Measurements from ENCODE around the gene LINC01488.
A peak's percentile ranks its signal among the peaks of the same experiment; 100 is the strongest.

Gene LINC01488

DNA sequence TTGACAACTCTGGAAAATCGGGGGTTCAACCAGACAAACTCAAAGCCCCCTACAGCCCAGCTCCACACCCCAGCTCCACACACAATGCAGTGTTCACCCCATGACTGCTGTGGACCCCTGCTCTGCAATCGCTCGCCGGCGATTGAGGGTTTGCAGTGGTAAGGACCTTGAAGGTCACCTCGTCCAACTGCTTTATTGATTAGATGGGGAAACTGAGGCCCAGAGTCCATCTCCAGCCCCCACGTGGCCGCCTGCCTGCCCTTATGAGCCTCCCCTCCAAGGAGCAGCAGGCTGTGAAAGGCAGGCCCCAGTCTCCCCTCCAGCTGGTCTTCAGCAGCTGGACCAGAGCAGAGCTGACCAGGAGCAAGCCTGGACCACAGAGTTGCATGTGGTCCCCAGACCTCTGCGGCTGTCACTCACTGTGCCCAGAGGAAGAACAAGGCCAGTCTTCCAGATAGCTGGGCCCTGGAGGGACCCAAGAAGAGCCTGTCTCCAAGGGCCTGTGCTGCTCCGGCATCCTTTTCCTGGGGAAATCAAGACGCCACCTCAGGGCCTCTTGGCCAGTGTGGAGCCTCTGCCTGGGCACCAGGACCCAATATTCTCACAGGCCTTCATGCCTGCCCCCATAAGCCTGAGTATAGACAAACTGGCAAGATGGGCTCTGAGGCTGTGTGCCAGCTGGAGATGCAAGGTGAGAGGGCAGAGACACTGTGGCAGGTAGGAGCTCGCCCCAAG, 8.8 kb upstream of the LINC01488 start:
- Mint-ChIP-seq H3K36me3 (ENCODE audit: low read depth) (no peaks in the 10 kb centered on the region), H3K9me3 (no peaks in the 10 kb centered on the region), H3K27me3 (ENCODE audit: low read depth) (peaks cover 38% of the 10 kb centered on the region), H3K27ac (no peak overlapping the region), H3K4me1 (peaks cover 10% of the 10 kb centered on the region), H3K4me3 (peak overlapping the region in 1 of 3 experiments; percentile 35)
- TF ChIP-seq, protein P1, sequence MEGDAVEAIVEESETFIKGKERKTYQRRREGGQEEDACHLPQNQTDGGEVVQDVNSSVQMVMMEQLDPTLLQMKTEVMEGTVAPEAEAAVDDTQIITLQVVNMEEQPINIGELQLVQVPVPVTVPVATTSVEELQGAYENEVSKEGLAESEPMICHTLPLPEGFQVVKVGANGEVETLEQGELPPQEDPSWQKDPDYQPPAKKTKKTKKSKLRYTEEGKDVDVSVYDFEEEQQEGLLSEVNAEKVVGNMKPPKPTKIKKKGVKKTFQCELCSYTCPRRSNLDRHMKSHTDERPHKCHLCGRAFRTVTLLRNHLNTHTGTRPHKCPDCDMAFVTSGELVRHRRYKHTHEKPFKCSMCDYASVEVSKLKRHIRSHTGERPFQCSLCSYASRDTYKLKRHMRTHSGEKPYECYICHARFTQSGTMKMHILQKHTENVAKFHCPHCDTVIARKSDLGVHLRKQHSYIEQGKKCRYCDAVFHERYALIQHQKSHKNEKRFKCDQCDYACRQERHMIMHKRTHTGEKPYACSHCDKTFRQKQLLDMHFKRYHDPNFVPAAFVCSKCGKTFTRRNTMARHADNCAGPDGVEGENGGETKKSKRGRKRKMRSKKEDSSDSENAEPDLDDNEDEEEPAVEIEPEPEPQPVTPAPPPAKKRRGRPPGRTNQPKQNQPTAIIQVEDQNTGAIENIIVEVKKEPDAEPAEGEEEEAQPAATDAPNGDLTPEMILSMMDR (IDR thresholded peaks at IDR 0.05; ENCODE audit: unreplicated experiment in 3 of 3), result no peak

DNA sequence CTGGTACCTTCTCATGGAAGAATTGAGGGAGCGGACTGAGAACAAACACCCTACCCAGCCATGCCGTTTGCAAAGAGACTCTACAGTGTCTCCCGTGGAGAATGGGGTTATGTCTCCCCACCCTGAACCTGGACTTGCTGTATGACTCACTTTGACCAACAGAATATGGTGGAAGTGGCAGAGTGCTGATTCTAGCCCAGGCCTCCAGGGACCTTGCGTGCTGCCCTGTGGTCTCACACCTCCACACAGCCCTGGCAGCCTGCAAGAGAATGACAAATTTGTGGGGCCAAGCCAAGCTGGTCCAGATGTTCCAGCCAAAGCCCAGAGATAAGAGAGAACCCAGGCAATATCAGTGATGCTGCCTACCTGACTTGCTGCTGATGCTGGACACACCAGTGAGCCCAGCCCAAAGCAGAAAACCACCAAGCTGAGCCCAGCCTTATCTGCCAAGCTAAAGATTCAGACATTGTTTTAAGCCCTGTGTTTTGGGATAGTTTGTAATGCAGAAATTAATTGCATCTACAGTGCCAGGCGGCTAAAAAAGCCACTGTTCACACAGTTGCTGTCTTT, 8.1 kb upstream of the LINC01488 start:
- Mint-ChIP-seq H3K27ac (no peak overlapping the region), H3K27me3 (ENCODE audit: low read depth) (peaks cover 40% of the 10 kb centered on the region), H3K4me1 (peaks cover 10% of the 10 kb centered on the region), H3K9me3 (no peaks in the 10 kb centered on the region), H3K4me3 (no peak overlapping the region), H3K36me3 (ENCODE audit: low read depth) (no peaks in the 10 kb centered on the region)
- TF ChIP-seq, protein P1 (IDR thresholded peaks at IDR 0.05; ENCODE audit: unreplicated experiment in 3 of 3), result no peak

DNA sequence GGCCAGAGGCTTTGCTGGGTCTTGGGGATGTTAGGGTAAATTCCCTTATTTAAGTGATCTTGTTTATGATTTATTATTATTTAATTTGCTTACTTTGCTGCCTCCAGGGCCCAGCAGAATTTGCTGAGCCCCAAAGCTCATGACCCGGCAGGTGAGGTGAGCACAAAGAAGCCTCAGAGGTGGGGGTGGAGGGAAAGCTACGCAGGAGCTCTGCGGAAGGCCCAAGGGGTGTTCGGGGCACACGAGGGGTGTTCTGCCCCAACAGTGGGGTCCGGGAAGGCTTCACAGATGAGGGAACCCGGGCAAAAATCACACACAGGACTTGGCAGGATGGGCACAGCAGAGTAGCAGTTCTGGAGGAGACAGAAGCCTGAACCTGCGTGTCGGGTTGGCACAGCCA, 6.7 kb upstream of the LINC01488 start:
- peaks cover 10% of the 10 kb centered on the region for H3K4me1 Mint-ChIP-seq
- H3K9me3 Mint-ChIP-seq, result no peaks in the 10 kb centered on the region
- H3K27me3 Mint-ChIP-seq (ENCODE audit: low read depth), result peaks cover 39% of the 10 kb centered on the region
- H3K4me3 Mint-ChIP-seq, result no peak overlapping the region
- TF ChIP-seq, protein P1 (IDR thresholded peaks at IDR 0.05; ENCODE audit: unreplicated experiment in 3 of 3), result no peak
- H3K36me3 Mint-ChIP-seq (ENCODE audit: low read depth), result no peaks in the 10 kb centered on the region
- no peak overlapping the region for H3K27ac Mint-ChIP-seq

DNA sequence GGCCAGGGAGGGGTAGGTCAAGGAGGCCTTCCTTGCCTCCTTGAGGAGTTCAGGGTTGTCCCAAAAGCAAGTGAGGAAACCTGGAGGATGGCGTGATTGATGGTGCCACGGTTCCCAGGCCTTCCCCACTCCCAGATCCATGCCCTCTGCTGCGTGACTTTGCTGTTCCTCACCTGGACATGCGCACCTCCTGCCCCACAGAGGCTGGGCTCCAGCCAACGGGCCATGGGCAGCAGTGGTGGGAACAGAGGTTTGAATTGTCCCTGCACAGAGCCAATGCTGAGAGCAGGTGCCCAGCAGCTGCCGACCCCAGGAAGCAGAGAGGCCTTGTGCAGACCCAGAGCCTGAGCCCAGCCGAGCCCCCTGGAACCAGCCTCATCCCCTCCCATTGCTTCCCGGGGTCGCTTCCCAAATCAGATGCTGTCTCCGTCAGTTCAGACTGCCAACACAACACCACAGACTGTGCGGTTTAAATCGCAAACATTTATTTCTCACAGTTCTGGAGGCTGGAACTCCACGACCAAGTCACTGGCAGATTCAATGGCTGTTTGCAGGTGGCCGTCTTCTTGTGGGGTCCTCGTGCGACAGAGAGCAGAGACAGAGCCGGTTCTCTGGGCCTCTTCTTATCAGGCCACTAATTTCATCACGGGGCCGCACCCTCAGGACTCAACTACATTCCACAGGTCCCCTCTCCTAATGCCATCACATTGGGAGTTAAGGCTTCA, 6.2 kb upstream of the LINC01488 start:
- no peaks in the 10 kb centered on the region for H3K9me3 Mint-ChIP-seq
- no peak overlapping the region for H3K27ac Mint-ChIP-seq
- TF ChIP-seq, protein P1 (IDR thresholded peaks at IDR 0.05; ENCODE audit: unreplicated experiment in 3 of 3), result no peak
- H3K36me3 Mint-ChIP-seq (ENCODE audit: low read depth), result no peaks in the 10 kb centered on the region
- H3K4me1 Mint-ChIP-seq, result peaks cover 12% of the 10 kb centered on the region
- peaks cover 39% of the 10 kb centered on the region for H3K27me3 Mint-ChIP-seq (ENCODE audit: low read depth)
- H3K4me3 Mint-ChIP-seq, result no peak overlapping the region

DNA sequence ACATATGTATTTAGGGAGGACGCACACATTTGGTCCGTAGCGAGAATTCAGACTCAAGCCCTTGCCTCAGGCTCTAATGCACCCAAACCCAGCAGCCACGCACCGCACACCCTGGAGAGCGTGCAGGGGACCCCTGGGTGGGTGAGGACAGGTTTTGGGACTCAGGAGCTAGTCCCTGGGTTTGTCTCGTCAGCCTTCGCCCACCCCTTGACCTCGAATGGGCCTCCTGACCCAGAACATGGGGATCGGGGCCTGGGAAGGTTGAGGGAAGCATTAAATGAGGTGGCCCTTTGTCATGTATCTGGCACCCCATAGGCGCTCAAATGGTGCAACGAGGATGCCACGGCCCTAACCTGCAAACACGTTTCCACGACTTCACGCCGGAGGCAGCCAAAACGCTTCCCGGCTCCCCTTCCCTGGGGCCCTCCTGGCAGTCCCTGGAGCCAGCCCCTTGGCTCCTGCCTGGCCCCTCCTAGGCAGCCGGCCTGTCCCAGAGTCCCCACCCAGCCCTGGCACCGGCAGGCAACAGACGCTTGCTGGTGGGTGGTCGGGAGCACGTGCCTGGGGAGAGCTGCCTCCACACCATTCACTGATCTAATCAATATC, 5.5 kb upstream of the LINC01488 start:
- H3K4me1 Mint-ChIP-seq, result peaks cover 15% of the 10 kb centered on the region
- H3K27me3 Mint-ChIP-seq (ENCODE audit: low read depth), result peaks cover 42% of the 10 kb centered on the region
- no peaks in the 10 kb centered on the region for H3K9me3 Mint-ChIP-seq
- H3K36me3 Mint-ChIP-seq (ENCODE audit: low read depth), result no peaks in the 10 kb centered on the region
- H3K27ac Mint-ChIP-seq, result no peak overlapping the region
- TF ChIP-seq, protein P1 (IDR thresholded peaks at IDR 0.05; ENCODE audit: unreplicated experiment in 3 of 3), result no peak
- no peak overlapping the region for H3K4me3 Mint-ChIP-seq

All from nephron (organoid).